Measurements from ENCODE around the gene MANSC1. TPM values are rescaled to one million over a fixed set of nuclear protein-coding genes. Genes with fewer than 3 reads are reported as not detected.
"Not testable (repeated sequence)": the region's sequence is repeated elsewhere in the genome, so short reads cannot be mapped to it uniquely, and the experiment has no call there.

The MANSC1 gene
- total RNA-seq, 2 donors from 2014 or later, result 8.9 to 12.2 TPM

DNA sequence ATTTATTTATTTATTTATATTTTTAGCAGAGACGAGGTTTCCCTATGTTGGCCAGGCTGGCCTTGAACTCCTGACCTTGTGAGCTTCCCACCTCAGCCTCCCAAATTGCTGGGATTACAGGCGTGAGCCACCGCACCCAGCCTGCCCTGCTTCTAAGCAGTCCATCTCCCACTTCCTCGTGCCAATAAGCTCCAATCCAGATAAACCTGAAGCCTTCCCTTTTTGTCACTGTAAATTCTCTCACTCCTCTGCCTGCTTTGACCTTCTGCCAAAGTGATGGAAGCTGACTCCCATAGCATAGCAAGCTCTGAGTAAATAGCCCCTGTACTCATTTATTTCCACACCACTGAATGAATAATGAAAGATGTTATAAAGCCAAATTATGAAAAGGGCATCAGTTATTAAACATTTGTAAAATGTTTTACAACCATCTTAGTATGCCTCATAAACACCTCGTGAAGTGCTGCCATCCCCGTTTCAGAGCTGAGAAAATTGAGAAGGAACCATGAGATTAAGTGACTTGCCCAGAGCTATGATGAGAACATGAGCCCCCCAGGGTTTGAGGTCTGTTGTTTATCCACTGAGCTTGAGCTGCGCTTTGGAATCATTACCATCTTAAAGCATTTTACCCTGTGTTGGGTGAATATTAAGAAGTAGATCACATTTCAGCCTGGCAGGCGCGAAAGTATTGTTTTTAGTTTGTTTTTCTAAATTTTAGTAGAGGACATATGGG, 30.4 kb downstream of the MANSC1 start:
- ATAC-seq (no peak), DNase-seq (no peak)
- Histone ChIP-seq H3K36me3 (replicated peaks in 1 of 2; ENCODE audit: insufficient read depth in 1 of 2, low read depth in 2 of 2) (no peaks in the 10 kb centered on the region), H3K27ac (peak overlapping the region in 3 of 4 donors; percentile 36 to 66 (median 54)), H3K4me3 (no peak overlapping the region), H3K27me3 (no peaks in the 10 kb centered on the region), H3K4me1 (peaks cover 36% of the 10 kb centered on the region), H3K9me3 (no peaks in the 10 kb centered on the region)
- WGBS, 2 donors, result 29 to 36% methylated on average over 9 of the region's 9 CpGs
- intact Hi-C loops (cut with DNase I), result loop anchor here (10.0 kb wide), 2 partner anchors 165 to 235 kb away; no protein-coding TSS in a partner anchor
- TF ChIP-seq, protein P1, sequence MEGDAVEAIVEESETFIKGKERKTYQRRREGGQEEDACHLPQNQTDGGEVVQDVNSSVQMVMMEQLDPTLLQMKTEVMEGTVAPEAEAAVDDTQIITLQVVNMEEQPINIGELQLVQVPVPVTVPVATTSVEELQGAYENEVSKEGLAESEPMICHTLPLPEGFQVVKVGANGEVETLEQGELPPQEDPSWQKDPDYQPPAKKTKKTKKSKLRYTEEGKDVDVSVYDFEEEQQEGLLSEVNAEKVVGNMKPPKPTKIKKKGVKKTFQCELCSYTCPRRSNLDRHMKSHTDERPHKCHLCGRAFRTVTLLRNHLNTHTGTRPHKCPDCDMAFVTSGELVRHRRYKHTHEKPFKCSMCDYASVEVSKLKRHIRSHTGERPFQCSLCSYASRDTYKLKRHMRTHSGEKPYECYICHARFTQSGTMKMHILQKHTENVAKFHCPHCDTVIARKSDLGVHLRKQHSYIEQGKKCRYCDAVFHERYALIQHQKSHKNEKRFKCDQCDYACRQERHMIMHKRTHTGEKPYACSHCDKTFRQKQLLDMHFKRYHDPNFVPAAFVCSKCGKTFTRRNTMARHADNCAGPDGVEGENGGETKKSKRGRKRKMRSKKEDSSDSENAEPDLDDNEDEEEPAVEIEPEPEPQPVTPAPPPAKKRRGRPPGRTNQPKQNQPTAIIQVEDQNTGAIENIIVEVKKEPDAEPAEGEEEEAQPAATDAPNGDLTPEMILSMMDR (IDR thresholded peaks at IDR 0.05), result no peak
- TF ChIP-seq POLR2A (IDR thresholded peaks at IDR 0.05), result no peak

- ATAC-seq (peak; percentile 55), DNase-seq (peak; percentile 32 to 69 (median 50))
- H3K27me3 ChIP-seq, result no peaks in the 10 kb centered on the region
- no peak overlapping the region for H3K4me3 ChIP-seq
- H3K4me1 ChIP-seq, result peaks cover 42% of the 10 kb centered on the region
- peak overlapping the region in 3 of 4 donors; percentile 45 to 78 (median 46) for H3K27ac ChIP-seq
- intact Hi-C loops (cut with DNase I), result no loop called here
- H3K9me3 ChIP-seq, result no peaks in the 10 kb centered on the region
- no peaks in the 10 kb centered on the region for H3K36me3 ChIP-seq (replicated peaks in 1 of 2; ENCODE audit: insufficient read depth in 1 of 2, low read depth in 2 of 2)
- TF ChIP-seq, protein P1 (IDR thresholded peaks at IDR 0.05), result no peak
- no peak for TF ChIP-seq POLR2A (IDR thresholded peaks at IDR 0.05)
These were observed 34.2 kb downstream of the MANSC1 start for GRCh38 chr12:12315838-12316237.

DNA sequence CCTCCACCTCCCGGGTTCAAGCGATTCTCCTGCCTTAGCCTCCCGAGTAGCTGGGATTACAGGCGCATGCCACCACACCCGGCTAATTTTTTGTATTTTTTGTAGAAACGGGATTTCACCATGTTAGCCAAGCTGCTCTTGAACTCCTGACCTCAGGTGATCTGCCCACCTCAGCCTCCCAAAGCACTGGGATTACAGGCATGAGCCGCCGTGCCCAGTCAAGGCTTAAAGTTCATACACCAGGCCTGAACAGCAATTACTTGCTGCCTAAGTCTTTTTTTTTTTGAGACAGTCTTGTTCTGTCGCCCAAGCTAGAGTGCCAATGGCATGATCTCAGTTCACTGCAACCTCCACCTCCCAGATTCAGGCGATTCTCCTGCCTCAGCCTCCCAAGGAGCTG, 39.3 kb downstream of the MANSC1 start:
- ATAC-seq; intact Hi-C loops (cut with DNase I); H3K27ac ChIP-seq; H3K27me3 ChIP-seq; DNase-seq; H3K36me3 ChIP-seq (replicated peaks in 1 of 2; ENCODE audit: insufficient read depth in 1 of 2, low read depth in 2 of 2); H3K9me3 ChIP-seq; H3K4me3 ChIP-seq: not testable (repeated sequence)
- peaks cover 34% of the 10 kb centered on the region for H3K4me1 ChIP-seq
- WGBS, 2 donors, result 83 to 86% methylated on average over 10 of the region's 10 CpGs

DNA sequence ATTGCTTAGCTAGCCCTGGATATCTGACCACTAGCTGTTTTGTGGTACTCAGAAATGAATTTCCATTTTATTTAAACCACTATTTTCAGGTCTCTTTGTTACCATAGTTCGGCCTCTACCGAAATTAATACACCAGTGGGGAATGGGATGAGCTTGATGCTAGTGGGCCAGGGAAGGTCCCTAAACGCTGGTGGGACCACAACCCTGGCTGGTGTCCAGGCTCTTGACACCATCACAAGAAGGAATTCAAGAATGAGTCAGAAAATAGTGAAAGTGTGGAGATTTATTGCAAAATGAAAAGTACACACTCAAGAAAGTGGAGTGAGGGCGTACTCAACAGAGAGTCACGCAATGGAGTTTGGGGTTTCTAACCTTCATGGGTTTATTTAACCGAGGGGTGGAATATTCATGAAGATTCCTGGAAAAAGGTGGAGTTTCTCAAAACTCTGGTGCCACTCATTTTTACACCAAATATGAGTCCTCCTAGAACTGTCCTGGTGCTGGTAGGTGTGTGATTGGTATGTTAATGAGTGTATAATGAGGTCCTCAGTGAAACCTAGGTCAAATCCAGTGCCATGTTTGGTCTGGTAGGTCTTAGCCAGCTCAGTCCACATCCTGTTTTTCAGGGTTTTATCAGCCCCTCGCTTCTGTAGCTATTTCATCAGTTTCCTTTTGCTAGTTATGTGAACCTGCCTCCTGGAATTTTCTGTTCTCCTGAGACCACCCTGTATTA, 44.3 kb downstream of the MANSC1 start:
- DNase-seq (no peak), ATAC-seq (no peak)
- intact Hi-C loops (cut with DNase I), result no loop called here
- no peak overlapping the region for H3K27ac ChIP-seq
- H3K9me3 ChIP-seq, result no peaks in the 10 kb centered on the region
- H3K27me3 ChIP-seq, result no peaks in the 10 kb centered on the region
- no peak overlapping the region for H3K4me3 ChIP-seq
- no peaks in the 10 kb centered on the region for H3K36me3 ChIP-seq (replicated peaks in 1 of 2; ENCODE audit: insufficient read depth in 1 of 2, low read depth in 2 of 2)
- WGBS, 2 donors, result 86 to 87% methylated on average over 7 of the region's 7 CpGs
- TF ChIP-seq POLR2A (IDR thresholded peaks at IDR 0.05), result no peak
- TF ChIP-seq, protein P1 (IDR thresholded peaks at IDR 0.05), result no peak
- H3K4me1 ChIP-seq, result peaks cover 32% of the 10 kb centered on the region

DNA sequence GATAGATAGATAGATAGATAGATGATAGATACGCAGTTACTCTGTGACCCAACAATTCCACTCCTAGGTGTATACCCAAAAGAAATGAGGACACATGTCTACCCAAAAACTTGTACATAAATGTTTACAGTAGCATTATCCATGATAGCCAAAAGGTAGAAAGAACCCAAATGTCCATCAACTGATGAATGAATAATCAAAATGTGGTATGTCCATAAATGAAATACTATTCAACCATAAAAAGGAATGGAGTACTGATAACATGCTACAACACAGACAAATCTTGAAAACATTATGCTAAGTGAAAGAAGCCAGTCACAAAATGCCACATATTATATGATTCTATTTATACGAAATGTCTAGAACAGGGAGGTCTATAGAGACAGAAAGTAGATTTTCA, 47.1 kb downstream of the MANSC1 start:
- H3K4me1 ChIP-seq, result peaks cover 17% of the 10 kb centered on the region
- WGBS, 2 donors, result 87 to 96% methylated on average over 2 of the region's 2 CpGs
- H3K4me3 ChIP-seq, result no peak overlapping the region
- no peaks in the 10 kb centered on the region for H3K9me3 ChIP-seq
- no peak for ATAC-seq
- no peaks in the 10 kb centered on the region for H3K36me3 ChIP-seq (replicated peaks in 1 of 2; ENCODE audit: insufficient read depth in 1 of 2, low read depth in 2 of 2)
- H3K27ac ChIP-seq, result no peak overlapping the region
- H3K27me3 ChIP-seq, result no peaks in the 10 kb centered on the region
- TF ChIP-seq POLR2A (IDR thresholded peaks at IDR 0.05), result no peak
- TF ChIP-seq, protein P1 (IDR thresholded peaks at IDR 0.05), result no peak
- DNase-seq, result no peak
- intact Hi-C loops (cut with DNase I), result no loop called here

Data from body of pancreas (tissue), 4 donors.